Caco-2 (cell line): ENCODE measurements around the gene NDST1. TPM values are rescaled to one million over a fixed set of nuclear protein-coding genes. Genes with fewer than 3 reads are reported as not detected.

Experiments
- BruUV-seq: library from RNA; stranded (reverse); fragments of 400-500 nt; replicated peaks from 2 replicates; lab custom pipeline; 2021; lab: Mats Ljungman, UMichigan
- CTCF ChIA-PET: fragments of 300-600 bp; sonication (Branson Sonifier 250); formaldehyde crosslinking; loops from one replicate; lab custom pipeline; 2022; ENCODE audit warnings: antibody characterized with exemption; lab: Charles Lee
- POLR2A ChIA-PET: fragments of 300-600 bp; sonication (Branson Sonifier 250); formaldehyde crosslinking; loops from one replicate; lab custom pipeline; 2022; ENCODE audit warnings: antibody characterized with exemption; lab: Charles Lee
- DNase-seq, 2 experiments: peaks; one replicate each; pipeline versions ENCODE4 v3.0.0 to v3.0.0-alpha.2; 2020 to 2022
- H3K27me3 ChIP-seq: replicated peaks from 2 replicates; pipeline ENCODE4 v1.6.0; 2011; ENCODE audit warnings: low read length; ENCODE audit not compliant: control insufficient read depth, insufficient read depth
- H3K36me3 ChIP-seq: 2 replicates; pipeline ENCODE4 v1.5.1; 2011; ENCODE audit warnings: low read length; ENCODE audit not compliant: control insufficient read depth, insufficient read depth
- H3K4me1 ChIP-seq: fragments of 250-450 bp; sonication (Bioruptor Pico); 2 replicates; pipeline ENCODE4 v1.5.1; 2020; ENCODE audit warnings: mild to moderate bottlenecking
- H3K4me3 ChIP-seq: 2 replicates; pipeline ENCODE4 v1.5.1; 2011; ENCODE audit warnings: low read depth, mild to moderate bottlenecking, control low read depth, low read length
- H3K9me3 ChIP-seq: fragments of 250-450 bp; sonication (Bioruptor Pico); 2 replicates; pipeline ENCODE4 v1.5.1; 2020; ENCODE audit warnings: mild to moderate bottlenecking, moderate library complexity
- H3K27ac Mint-ChIP-seq: one replicate; pipeline ENCODE4 v1.8.0; 2022; ENCODE audit warnings: mixed read lengths; ENCODE audit not compliant: unreplicated experiment
- H3K27me3 Mint-ChIP-seq: one replicate; pipeline ENCODE4 v1.8.0; 2022; ENCODE audit warnings: mixed read lengths; ENCODE audit not compliant: insufficient read depth, unreplicated experiment
- H3K36me3 Mint-ChIP-seq: one replicate; pipeline ENCODE4 v1.8.0; 2022; ENCODE audit warnings: mild to moderate bottlenecking, mixed read lengths; ENCODE audit not compliant: insufficient read depth, unreplicated experiment
- H3K4me1 Mint-ChIP-seq: one replicate; pipeline ENCODE4 v1.8.0; 2022; ENCODE audit warnings: low read depth, mixed read lengths; ENCODE audit not compliant: unreplicated experiment
- H3K4me3 Mint-ChIP-seq: one replicate; pipeline ENCODE4 v1.8.0; 2022; ENCODE audit warnings: mild to moderate bottlenecking, moderate library complexity, mixed read lengths; ENCODE audit not compliant: unreplicated experiment
- H3K9me3 Mint-ChIP-seq: one replicate; pipeline ENCODE4 v1.8.0; 2022; ENCODE audit warnings: mixed read lengths; ENCODE audit not compliant: unreplicated experiment
- CTCF ChIP-seq, 2 experiments: fragments of 200-600 bp in 1 of 2; IDR thresholded peaks; 1 replicate in 1 of 2; 2 replicates in 1 of 2; pipeline versions ENCODE4 v1.5.1 to v1.8.0; 2011 to 2022; ENCODE audit warnings: antibody characterized with exemption in 1 of 2, control low read depth in 1 of 2, inconsistent platforms in 1 of 2, low read depth in 1 of 2, low read length in 1 of 2, mild to moderate bottlenecking in 1 of 2, moderate library complexity in 1 of 2; ENCODE audit not compliant: insufficient read depth in 1 of 2, severe bottlenecking in 1 of 2, unreplicated experiment in 1 of 2
- intact Hi-C: fragments of 100-400 bp; cut with micrococcal nuclease; formaldehyde crosslinking; loops from one replicate; pipeline ENCODE4 v1.10.0; 2022; ENCODE audit not compliant: unreplicated experiment
- total RNA-seq: library from RNA; stranded (reverse); gene quantifications from 2 replicates; pipeline ENCODE4 v1.2.3, GENCODE V29; 2022

The NDST1 gene
- total RNA-seq, 1 experiment from 2014 or later: 110 TPM

DNA sequence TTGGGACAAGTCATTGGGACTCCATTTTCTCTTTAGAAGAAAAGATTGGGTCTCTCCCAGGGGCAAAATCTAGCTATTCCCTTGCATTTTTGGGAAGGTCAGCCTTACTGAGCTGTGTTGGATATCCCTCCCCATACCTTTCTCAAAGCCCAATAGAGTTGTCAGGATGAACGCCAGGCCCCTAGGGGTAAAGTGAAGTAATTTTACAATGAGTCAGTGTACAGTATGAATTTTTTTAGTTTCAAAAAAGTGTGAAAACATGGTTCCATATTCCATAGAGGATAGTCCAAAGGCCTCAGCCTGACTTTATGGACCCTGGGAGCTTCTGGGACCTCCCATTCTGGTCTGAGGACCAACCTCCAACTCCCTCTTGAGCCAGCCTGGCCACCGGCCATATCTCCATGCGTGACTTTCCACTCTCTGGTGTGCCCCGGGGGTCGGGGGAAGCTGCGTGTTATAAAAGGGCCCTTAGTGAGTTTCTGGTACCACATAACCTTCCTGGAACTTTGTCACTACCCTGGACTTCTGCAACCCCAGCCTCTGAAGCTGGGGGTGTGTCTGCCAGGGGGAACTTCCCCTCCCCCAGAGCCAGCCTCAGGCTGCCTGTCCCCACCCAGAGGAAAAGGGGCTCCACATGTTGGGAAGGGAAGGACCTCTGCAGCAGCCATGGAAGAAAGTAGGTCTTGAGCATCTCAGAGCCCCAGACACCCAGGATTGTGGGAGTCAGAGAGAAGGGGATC, 80.1 kb downstream of the NDST1 start:
- Histone ChIP-seq H3K36me3 (no peaks in the 10 kb centered on the region), H3K27me3 (no peaks in the 10 kb centered on the region), H3K9me3 (no peaks in the 10 kb centered on the region), H3K4me1 (peaks cover 65% of the 10 kb centered on the region), H3K4me3 (no peak overlapping the region)
- Mint-ChIP-seq H3K9me3 (no peaks in the 10 kb centered on the region), H3K4me1 (peaks cover 8% of the 10 kb centered on the region), H3K27ac (no peak overlapping the region), H3K36me3 (no peaks in the 10 kb centered on the region), H3K27me3 (no peaks in the 10 kb centered on the region), H3K4me3 (no peak overlapping the region)
- intact Hi-C loops: no loop called here
- ChIA-PET CTCF (no interaction called here), POLR2A (no interaction called here)
- no peak for TF ChIP-seq CTCF (IDR thresholded peaks at IDR 0.05; ENCODE audit: insufficient read depth in 1 of 2, low read depth in 1 of 2, low read length in 1 of 2, severe bottlenecking in 1 of 2, unreplicated experiment in 1 of 2)
- peak in 1 of 2 experiments; percentile 33 for DNase-seq
- BruUV-seq: no TSS peak

GRCh38 chr5:150588596-150588890, 80.6 kb downstream of the NDST1 start:
- H3K4me3 Mint-ChIP-seq: no peak overlapping the region
- Histone ChIP-seq H3K9me3 (no peaks in the 10 kb centered on the region), H3K36me3 (no peaks in the 10 kb centered on the region), H3K4me3 (no peak overlapping the region), H3K27me3 (no peaks in the 10 kb centered on the region), H3K4me1 (peaks cover 62% of the 10 kb centered on the region)
- no peak for TF ChIP-seq CTCF (IDR thresholded peaks at IDR 0.05; ENCODE audit: insufficient read depth in 1 of 2, low read depth in 1 of 2, low read length in 1 of 2, severe bottlenecking in 1 of 2, unreplicated experiment in 1 of 2)
- ChIA-PET CTCF (no interaction called here), POLR2A (no interaction called here)
- no TSS peak for BruUV-seq
- no peaks in the 10 kb centered on the region for H3K27me3 Mint-ChIP-seq
- H3K4me1 Mint-ChIP-seq: peaks cover 5% of the 10 kb centered on the region
- no peaks in the 10 kb centered on the region for H3K36me3 Mint-ChIP-seq
- H3K27ac Mint-ChIP-seq: no peak overlapping the region
- DNase-seq: peak in 1 of 2 experiments; percentile 40
- intact Hi-C loops: no loop called here
- H3K9me3 Mint-ChIP-seq: no peaks in the 10 kb centered on the region

GRCh38 chr5:150589862-150590601, 82.1 kb downstream of the NDST1 start:
- peaks cover 14% of the 10 kb centered on the region for H3K4me1 Mint-ChIP-seq
- POLR2A ChIA-PET: no interaction called here
- no peak overlapping the region for H3K27ac Mint-ChIP-seq
- Histone ChIP-seq H3K4me1 (peaks cover 60% of the 10 kb centered on the region), H3K27me3 (no peaks in the 10 kb centered on the region), H3K9me3 (no peaks in the 10 kb centered on the region), H3K36me3 (no peaks in the 10 kb centered on the region), H3K4me3 (no peak overlapping the region)
- CTCF ChIA-PET: no interaction called here
- H3K27me3 Mint-ChIP-seq: no peaks in the 10 kb centered on the region
- no peaks in the 10 kb centered on the region for H3K36me3 Mint-ChIP-seq
- no peak overlapping the region for H3K4me3 Mint-ChIP-seq
- peak; percentile 20 to 56 for TF ChIP-seq CTCF (IDR thresholded peaks at IDR 0.05; ENCODE audit: insufficient read depth in 1 of 2, low read depth in 1 of 2, low read length in 1 of 2, severe bottlenecking in 1 of 2, unreplicated experiment in 1 of 2)
- no peaks in the 10 kb centered on the region for H3K9me3 Mint-ChIP-seq
- intact Hi-C loops: loop anchor here (1.0 kb wide), 1 partner anchor 66 kb away; no protein-coding TSS in a partner anchor
- peak in 1 of 2 experiments; percentile 58 for DNase-seq
- BruUV-seq: no TSS peak
